Gastrocnemius medialis (tissue), 4 donors: Measurements from ENCODE around the gene FLT1. TPM values are rescaled to one million over a fixed set of nuclear protein-coding genes. Genes with fewer than 3 reads are reported as not detected.
A peak's percentile ranks its signal among the peaks of the same experiment; 100 is the strongest.

Experiments
- ATAC-seq, 2 donors: fragments of 150-250 bp; one replicate each; pipeline ENCODE4 v1.9.1; 2016
- DNase-seq, 2 donors: peaks; one replicate each; pipeline ENCODE4 v3.0.0-alpha.2; 2019
- H3K27ac ChIP-seq, 4 donors: fragments of 200-600 bp; sonication (generic); 1 replicate in 1 of 4; 2 replicates in 3 of 4; pipeline ENCODE4 v1.5.1; 2016 to 2018; ENCODE audit warnings: mild to moderate bottlenecking in 2 of 4, moderate library complexity in 1 of 4
- H3K27me3 ChIP-seq, 3 donors: fragments of 200-600 bp; sonication (generic) in 2 of 3; 1 replicate in 1 of 3; 2 replicates in 2 of 3; pipeline versions ENCODE4 v1.5.1 to v1.6.0; 2016 to 2019; ENCODE audit warnings: mild to moderate bottlenecking in 1 of 3, moderate library complexity in 1 of 3
- H3K36me3 ChIP-seq, 2 donors: fragments of 200-600 bp; sonication (generic) in 1 of 2; one replicate each; pipeline ENCODE4 v1.5.1; 2017 to 2018
- H3K4me1 ChIP-seq, 2 donors: fragments of 200-600 bp; sonication (generic) in 1 of 2; one replicate each; pipeline ENCODE4 v1.5.1; 2016 to 2017; ENCODE audit warnings: mild to moderate bottlenecking in 2 of 2
- H3K4me3 ChIP-seq, 4 donors: fragments of 200-600 bp; sonication (generic) in 3 of 4; 1 replicate in 1 of 4; 2 replicates in 3 of 4; pipeline ENCODE4 v1.5.1; 2016 to 2019; ENCODE audit warnings: mild to moderate bottlenecking in 2 of 4
- H3K9me3 ChIP-seq, 3 donors: fragments of 200-600 bp; sonication (generic) in 2 of 3; 1 replicate in 1 of 3; 2 replicates in 2 of 3; pipeline ENCODE4 v1.5.1; 2016 to 2019
- POLR2A ChIP-seq, 2 donors: fragments of 450-650 bp; IDR thresholded peaks; one replicate each; pipeline ENCODE4 v1.6.1; 2017; ENCODE audit warnings: antibody characterized with exemption in 2 of 2, mild to moderate bottlenecking in 2 of 2, moderate library complexity in 2 of 2
- in situ Hi-C, 4 donors: fragments of 200-750 bp; cut with MboI; loops; one replicate each; pipeline versions ENCODE4 v1.15.0 to v1.8.0; 2017; ENCODE audit warnings: low sequenced_read_pairs in 4 of 4
- intact Hi-C: fragments of 100-400 bp; cut with DNase I; formaldehyde crosslinking; loops from one replicate; pipeline ENCODE4 v1.15.1; 2023; ENCODE audit warnings: low total_unique reads
- total RNA-seq, 4 donors: library from RNA; depleted of rRNA; stranded (reverse); fragments of >200 nt; gene quantifications; one replicate each; pipeline versions ENCODE4 v1.1.0 to v1.2.3, GENCODE V29; 2016
- TF ChIP-seq, protein P1 (sequence below), 5 experiments: fragments of 450-650 bp in 3 of 5; fragments of 200-600 bp in 2 of 5; sonication (generic) in 2 of 5; IDR thresholded peaks in 4 of 5; conservative IDR thresholded peaks in 1 of 5; 1 replicate in 4 of 5; 2 replicates in 1 of 5; pipeline ENCODE4 v1.5.1; 2016 to 2019; ENCODE audit warnings: antibody characterized with exemption in 5 of 5, mild to moderate bottlenecking in 3 of 5, moderate library complexity in 3 of 5

The FLT1 gene, protein sequence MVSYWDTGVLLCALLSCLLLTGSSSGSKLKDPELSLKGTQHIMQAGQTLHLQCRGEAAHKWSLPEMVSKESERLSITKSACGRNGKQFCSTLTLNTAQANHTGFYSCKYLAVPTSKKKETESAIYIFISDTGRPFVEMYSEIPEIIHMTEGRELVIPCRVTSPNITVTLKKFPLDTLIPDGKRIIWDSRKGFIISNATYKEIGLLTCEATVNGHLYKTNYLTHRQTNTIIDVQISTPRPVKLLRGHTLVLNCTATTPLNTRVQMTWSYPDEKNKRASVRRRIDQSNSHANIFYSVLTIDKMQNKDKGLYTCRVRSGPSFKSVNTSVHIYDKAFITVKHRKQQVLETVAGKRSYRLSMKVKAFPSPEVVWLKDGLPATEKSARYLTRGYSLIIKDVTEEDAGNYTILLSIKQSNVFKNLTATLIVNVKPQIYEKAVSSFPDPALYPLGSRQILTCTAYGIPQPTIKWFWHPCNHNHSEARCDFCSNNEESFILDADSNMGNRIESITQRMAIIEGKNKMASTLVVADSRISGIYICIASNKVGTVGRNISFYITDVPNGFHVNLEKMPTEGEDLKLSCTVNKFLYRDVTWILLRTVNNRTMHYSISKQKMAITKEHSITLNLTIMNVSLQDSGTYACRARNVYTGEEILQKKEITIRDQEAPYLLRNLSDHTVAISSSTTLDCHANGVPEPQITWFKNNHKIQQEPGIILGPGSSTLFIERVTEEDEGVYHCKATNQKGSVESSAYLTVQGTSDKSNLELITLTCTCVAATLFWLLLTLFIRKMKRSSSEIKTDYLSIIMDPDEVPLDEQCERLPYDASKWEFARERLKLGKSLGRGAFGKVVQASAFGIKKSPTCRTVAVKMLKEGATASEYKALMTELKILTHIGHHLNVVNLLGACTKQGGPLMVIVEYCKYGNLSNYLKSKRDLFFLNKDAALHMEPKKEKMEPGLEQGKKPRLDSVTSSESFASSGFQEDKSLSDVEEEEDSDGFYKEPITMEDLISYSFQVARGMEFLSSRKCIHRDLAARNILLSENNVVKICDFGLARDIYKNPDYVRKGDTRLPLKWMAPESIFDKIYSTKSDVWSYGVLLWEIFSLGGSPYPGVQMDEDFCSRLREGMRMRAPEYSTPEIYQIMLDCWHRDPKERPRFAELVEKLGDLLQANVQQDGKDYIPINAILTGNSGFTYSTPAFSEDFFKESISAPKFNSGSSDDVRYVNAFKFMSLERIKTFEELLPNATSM (N-terminal part only)
- total RNA-seq: 10 to 100 TPM; 20.7 to 42.9 (median 29.5) TPM

- Histone ChIP-seq H3K27me3 (peaks cover 6 to 44% (median 15%) of the 10 kb centered on the region in 3 donors), H3K9me3 (no peaks in the 10 kb centered on the region), H3K4me1 (no peaks in the 10 kb centered on the region), H3K4me3 (peak within 1 kb of the TSS; percentile 52 to 65 (median 63)), H3K27ac (peak within 1 kb of the TSS; percentile 72 to 85 (median 82)), H3K36me3 (no peaks in the 10 kb centered on the region)
- TF ChIP-seq, protein P1, sequence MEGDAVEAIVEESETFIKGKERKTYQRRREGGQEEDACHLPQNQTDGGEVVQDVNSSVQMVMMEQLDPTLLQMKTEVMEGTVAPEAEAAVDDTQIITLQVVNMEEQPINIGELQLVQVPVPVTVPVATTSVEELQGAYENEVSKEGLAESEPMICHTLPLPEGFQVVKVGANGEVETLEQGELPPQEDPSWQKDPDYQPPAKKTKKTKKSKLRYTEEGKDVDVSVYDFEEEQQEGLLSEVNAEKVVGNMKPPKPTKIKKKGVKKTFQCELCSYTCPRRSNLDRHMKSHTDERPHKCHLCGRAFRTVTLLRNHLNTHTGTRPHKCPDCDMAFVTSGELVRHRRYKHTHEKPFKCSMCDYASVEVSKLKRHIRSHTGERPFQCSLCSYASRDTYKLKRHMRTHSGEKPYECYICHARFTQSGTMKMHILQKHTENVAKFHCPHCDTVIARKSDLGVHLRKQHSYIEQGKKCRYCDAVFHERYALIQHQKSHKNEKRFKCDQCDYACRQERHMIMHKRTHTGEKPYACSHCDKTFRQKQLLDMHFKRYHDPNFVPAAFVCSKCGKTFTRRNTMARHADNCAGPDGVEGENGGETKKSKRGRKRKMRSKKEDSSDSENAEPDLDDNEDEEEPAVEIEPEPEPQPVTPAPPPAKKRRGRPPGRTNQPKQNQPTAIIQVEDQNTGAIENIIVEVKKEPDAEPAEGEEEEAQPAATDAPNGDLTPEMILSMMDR (IDR thresholded peaks at IDR 0.05 in 4 of 5, conservative IDR thresholded peaks at IDR 0.05 in 1 of 5): no peak
- TF ChIP-seq POLR2A (IDR thresholded peaks at IDR 0.05): peak; percentile 67 to 84
- DNase-seq: peak; percentile 18 to 31
- peak; percentile 66 to 68 for ATAC-seq
- intact Hi-C loops: loop anchor here (5.0 kb wide), 2 partner anchors 142 to 168 kb away; no protein-coding TSS in a partner anchor
- in situ Hi-C loops: no loop called here
Measured at GRCh38 chr13:28494778-28495537, at the start of gene FLT1. Gene FLT1, minus strand, starts transcription at chr13:28495128. Its CDS starts 285 bp downstream, at chr13:28494843.

- Histone ChIP-seq H3K27me3 (no peaks in the 10 kb centered on the region), H3K27ac (no peak overlapping the region), H3K4me1 (no peaks in the 10 kb centered on the region), H3K36me3 (no peaks in the 10 kb centered on the region), H3K9me3 (no peaks in the 10 kb centered on the region), H3K4me3 (no peak overlapping the region)
- ATAC-seq: no peak
- in situ Hi-C loops: no loop called here
- TF ChIP-seq POLR2A (IDR thresholded peaks at IDR 0.05): no peak
- TF ChIP-seq, protein P1 (IDR thresholded peaks at IDR 0.05 in 4 of 5, conservative IDR thresholded peaks at IDR 0.05 in 1 of 5): no peak
- intact Hi-C loops: no loop called here
- DNase-seq: no peak
Measured at GRCh38 chr13:28544026-28544425, 49.1 kb upstream of the FLT1 start.

- in situ Hi-C loops: no loop called here
- no peak for DNase-seq
- no peak for ATAC-seq
- Histone ChIP-seq H3K36me3 (no peaks in the 10 kb centered on the region), H3K27ac (no peak overlapping the region), H3K4me1 (no peaks in the 10 kb centered on the region), H3K27me3 (no peaks in the 10 kb centered on the region), H3K9me3 (no peaks in the 10 kb centered on the region), H3K4me3 (no peak overlapping the region)
- TF ChIP-seq, protein P1 (IDR thresholded peaks at IDR 0.05 in 4 of 5, conservative IDR thresholded peaks at IDR 0.05 in 1 of 5): no peak
- no peak for TF ChIP-seq POLR2A (IDR thresholded peaks at IDR 0.05)
- intact Hi-C loops: no loop called here
Measured at GRCh38 chr13:28542804-28543203, 47.9 kb upstream of the FLT1 start.

GRCh38 chr13:28541966-28542365 lies 47.0 kb upstream of the FLT1 start:
- Histone ChIP-seq H3K4me3 (no peak overlapping the region), H3K9me3 (no peaks in the 10 kb centered on the region), H3K27ac (no peak overlapping the region), H3K27me3 (no peaks in the 10 kb centered on the region), H3K4me1 (no peaks in the 10 kb centered on the region), H3K36me3 (no peaks in the 10 kb centered on the region)
- no peak for ATAC-seq
- intact Hi-C loops (no loop called here), in situ Hi-C loops (no loop called here)
- no peak for TF ChIP-seq POLR2A (IDR thresholded peaks at IDR 0.05)
- TF ChIP-seq, protein P1 (IDR thresholded peaks at IDR 0.05 in 4 of 5, conservative IDR thresholded peaks at IDR 0.05 in 1 of 5): no peak
- no peak for DNase-seq
